Effector memory CD8-positive, alpha-beta T cell (primary cell): ENCODE results near the gene SLC6A17.

ENCODE experiments used
- ATAC-seq: fragments of 150-1000 bp; cut with Tn5 transposase; replicated peaks from 2 replicates; pipeline ENCODE4 v1.10.0; 2021; ENCODE audit warnings: mild to moderate bottlenecking, moderate library complexity
- DNase-seq, 3 experiments: peaks; one replicate each; pipeline ENCODE4 v3.0.0; 2021
- H3K27ac Mint-ChIP-seq, 2 donors: one replicate each; pipeline ENCODE4 v1.8.0; 2022; ENCODE audit warnings: mild to moderate bottlenecking in 2 of 2, mixed read lengths in 2 of 2, moderate library complexity in 2 of 2
- H3K27me3 Mint-ChIP-seq, 2 donors: one replicate each; pipeline ENCODE4 v1.8.0; 2022; ENCODE audit warnings: mixed read lengths in 2 of 2
- H3K36me3 Mint-ChIP-seq: one replicate; pipeline ENCODE4 v1.8.0; 2022; ENCODE audit warnings: mild to moderate bottlenecking, moderate library complexity, mixed read lengths; ENCODE audit not compliant: insufficient read depth
- H3K4me1 Mint-ChIP-seq, 2 donors: one replicate each; pipeline ENCODE4 v1.8.0; 2022; ENCODE audit warnings: low read depth in 2 of 2, mixed read lengths in 2 of 2
- H3K4me3 Mint-ChIP-seq, 2 donors: one replicate each; pipeline ENCODE4 v1.8.0; 2022; ENCODE audit warnings: mild to moderate bottlenecking in 2 of 2, mixed read lengths in 2 of 2, moderate library complexity in 2 of 2
- H3K9me3 Mint-ChIP-seq, 2 donors: one replicate each; pipeline ENCODE4 v1.8.0; 2022; ENCODE audit warnings: mixed read lengths in 2 of 2

SLC6A17 gene

GRCh38 chr1:110120960-110121561 is 29.2 kb upstream of the SLC6A17 start:
- Mint-ChIP-seq H3K9me3 (peaks cover 7 to 11% of the 10 kb centered on the region in 2 donors), H3K4me1 (peaks cover 3 to 12% of the 10 kb centered on the region in 2 donors), H3K4me3 (no peak overlapping the region), H3K27ac (peak overlapping the region; percentile 89 to 90), H3K27me3 (peaks cover 44 to 78% of the 10 kb centered on the region in 2 donors), H3K36me3 (peaks cover 16% of the 10 kb centered on the region)
- no peak for ATAC-seq
- no peak for DNase-seq

- Mint-ChIP-seq H3K9me3 (peaks cover 7 to 11% of the 10 kb centered on the region in 2 donors), H3K4me1 (peaks cover 3 to 9% of the 10 kb centered on the region in 2 donors), H3K27me3 (peaks cover 40 to 81% of the 10 kb centered on the region in 2 donors), H3K27ac (no peak overlapping the region), H3K4me3 (no peak overlapping the region), H3K36me3 (peaks cover 16% of the 10 kb centered on the region)
- no peak for ATAC-seq
- DNase-seq = no peak
Observed at GRCh38 chr1:110123224-110123623, 27.1 kb upstream of the SLC6A17 start.

DNA sequence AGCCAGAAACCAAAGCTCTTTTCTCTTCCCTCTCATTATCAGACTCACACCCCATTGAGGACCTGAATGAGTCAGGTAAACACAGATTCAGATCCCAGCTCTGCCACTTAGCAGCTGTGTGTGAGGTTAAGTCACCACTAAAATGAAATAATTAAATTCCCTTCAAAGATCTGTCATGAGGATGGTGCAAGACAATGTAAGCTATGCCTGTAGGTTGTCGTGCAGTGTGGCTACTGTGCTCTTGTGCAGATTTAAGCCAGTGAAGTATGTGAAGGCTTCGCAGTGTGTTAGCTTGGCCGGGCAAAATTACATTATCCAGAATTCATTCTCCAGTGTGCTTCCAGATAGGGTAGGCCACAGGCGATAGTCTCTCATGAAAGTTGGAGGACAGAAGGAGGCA is 24.5 kb upstream of the SLC6A17 start:
- no peak overlapping the region for H3K4me3 Mint-ChIP-seq
- peaks cover 1 to 4% of the 10 kb centered on the region in 2 donors for H3K9me3 Mint-ChIP-seq
- no peak for DNase-seq
- H3K36me3 Mint-ChIP-seq = peaks cover 5% of the 10 kb centered on the region
- ATAC-seq = no peak
- no peak overlapping the region for H3K27ac Mint-ChIP-seq
- H3K4me1 Mint-ChIP-seq = peaks cover 0 to 5% of the 10 kb centered on the region in 2 donors
- H3K27me3 Mint-ChIP-seq = peaks cover 40 to 89% of the 10 kb centered on the region in 2 donors

- Mint-ChIP-seq H3K27ac (no peak overlapping the region), H3K4me3 (no peak overlapping the region), H3K27me3 (peaks cover 51 to 96% of the 10 kb centered on the region in 2 donors), H3K36me3 (no peaks in the 10 kb centered on the region), H3K9me3 (no peaks in the 10 kb centered on the region), H3K4me1 (no peaks in the 10 kb centered on the region)
- ATAC-seq (no peak), DNase-seq (no peak)
Observed at GRCh38 chr1:110130113-110130591, 20.1 kb upstream of the SLC6A17 start.

- no peaks in the 10 kb centered on the region for H3K36me3 Mint-ChIP-seq
- no peak for ATAC-seq
- H3K4me1 Mint-ChIP-seq = no peaks in the 10 kb centered on the region
- DNase-seq = no peak
- H3K27ac Mint-ChIP-seq = no peak overlapping the region
- H3K9me3 Mint-ChIP-seq = no peaks in the 10 kb centered on the region
- peaks cover 52 to 96% of the 10 kb centered on the region in 2 donors for H3K27me3 Mint-ChIP-seq
- no peak overlapping the region for H3K4me3 Mint-ChIP-seq
Observed at GRCh38 chr1:110130989-110131388, 19.3 kb upstream of the SLC6A17 start.

DNA sequence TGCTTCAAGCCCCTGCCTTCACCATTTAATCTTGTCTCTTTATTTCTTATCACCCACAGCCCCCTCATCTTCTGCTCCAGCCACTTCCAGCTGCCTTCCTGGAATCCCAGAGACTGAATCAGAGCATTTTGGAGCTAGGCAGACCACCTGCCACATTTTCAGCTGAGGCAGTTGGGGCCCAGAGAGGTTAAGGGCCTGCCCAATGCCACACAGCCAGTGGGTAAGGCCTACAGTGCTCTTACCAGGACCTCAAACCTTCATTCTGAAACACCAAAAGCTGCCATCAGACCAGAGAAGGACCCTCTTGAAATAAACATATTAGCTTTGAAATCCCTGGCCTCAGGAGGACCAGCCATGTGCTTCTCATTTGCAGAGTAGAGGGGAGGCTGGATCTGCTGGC is 17.6 kb upstream of the SLC6A17 start:
- ATAC-seq (no peak), DNase-seq (no peak)
- H3K9me3 Mint-ChIP-seq = no peaks in the 10 kb centered on the region
- H3K4me1 Mint-ChIP-seq = peaks cover 5 to 7% of the 10 kb centered on the region in 2 donors
- no peak overlapping the region for H3K27ac Mint-ChIP-seq
- H3K4me3 Mint-ChIP-seq = no peak overlapping the region
- H3K36me3 Mint-ChIP-seq = no peaks in the 10 kb centered on the region
- peaks cover 60 to 96% of the 10 kb centered on the region in 2 donors for H3K27me3 Mint-ChIP-seq

DNA sequence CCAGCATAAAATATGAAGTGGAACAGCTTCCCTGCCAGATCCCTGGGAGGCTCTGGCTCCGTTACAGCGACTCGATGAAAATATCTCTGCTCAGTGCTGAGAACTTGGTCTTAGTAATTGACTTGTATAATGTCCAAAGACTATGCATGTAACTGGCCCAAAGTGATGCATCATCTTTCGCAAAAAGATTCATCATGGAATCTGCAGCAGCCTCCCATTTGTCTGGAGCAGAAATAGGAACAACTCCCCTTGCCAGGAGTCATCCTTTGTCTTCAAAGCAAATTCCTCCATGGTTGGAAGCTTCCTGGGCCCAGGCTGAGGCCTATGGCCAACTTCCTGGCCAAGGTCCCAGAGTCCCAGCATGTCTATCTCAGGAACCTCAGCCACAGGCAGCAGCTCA is 16.9 kb upstream of the SLC6A17 start:
- DNase-seq (no peak), ATAC-seq (no peak)
- Mint-ChIP-seq H3K4me3 (no peak overlapping the region), H3K27ac (no peak overlapping the region), H3K4me1 (peaks cover 5 to 7% of the 10 kb centered on the region in 2 donors), H3K36me3 (no peaks in the 10 kb centered on the region), H3K27me3 (peaks cover 61 to 96% of the 10 kb centered on the region in 2 donors), H3K9me3 (no peaks in the 10 kb centered on the region)

- DNase-seq (no peak), ATAC-seq (no peak)
- Mint-ChIP-seq H3K4me3 (no peak overlapping the region), H3K27me3 (peaks cover 68 to 96% of the 10 kb centered on the region in 2 donors), H3K4me1 (peaks cover 5 to 7% of the 10 kb centered on the region in 2 donors), H3K36me3 (no peaks in the 10 kb centered on the region), H3K27ac (no peak overlapping the region), H3K9me3 (no peaks in the 10 kb centered on the region)
Observed at GRCh38 chr1:110134050-110134595, 16.2 kb upstream of the SLC6A17 start.

- no peak overlapping the region for H3K4me3 Mint-ChIP-seq
- ATAC-seq = no peak
- H3K27ac Mint-ChIP-seq = no peak overlapping the region
- no peaks in the 10 kb centered on the region for H3K9me3 Mint-ChIP-seq
- DNase-seq = no peak
- peaks cover 5 to 7% of the 10 kb centered on the region in 2 donors for H3K4me1 Mint-ChIP-seq
- H3K36me3 Mint-ChIP-seq = no peaks in the 10 kb centered on the region
- H3K27me3 Mint-ChIP-seq = peaks cover 76 to 92% of the 10 kb centered on the region in 2 donors
Observed at GRCh38 chr1:110135246-110135645, 15.0 kb upstream of the SLC6A17 start.

- Mint-ChIP-seq H3K27me3 (peaks cover 75 to 92% of the 10 kb centered on the region in 2 donors), H3K9me3 (no peaks in the 10 kb centered on the region)
Observed at GRCh38 chr1:110135666-110136065, 14.6 kb upstream of the SLC6A17 start.

GRCh38 chr1:110136911-110137310 is 13.4 kb upstream of the SLC6A17 start:
- H3K4me3 Mint-ChIP-seq = no peak overlapping the region
- peaks cover 5 to 7% of the 10 kb centered on the region in 2 donors for H3K4me1 Mint-ChIP-seq
- DNase-seq = no peak
- no peaks in the 10 kb centered on the region for H3K36me3 Mint-ChIP-seq
- H3K27ac Mint-ChIP-seq = no peak overlapping the region
- ATAC-seq = no peak
- peaks cover 75 to 94% of the 10 kb centered on the region in 2 donors for H3K27me3 Mint-ChIP-seq
- H3K9me3 Mint-ChIP-seq = no peaks in the 10 kb centered on the region

More at GRCh38 chr1:110135666-110136065, 14.6 kb upstream of the SLC6A17 start:
- Mint-ChIP-seq H3K4me1 (peaks cover 5 to 7% of the 10 kb centered on the region in 2 donors), H3K27ac (no peak overlapping the region), H3K4me3 (no peak overlapping the region), H3K36me3 (no peaks in the 10 kb centered on the region)
- ATAC-seq (no peak), DNase-seq (no peak)

- Mint-ChIP-seq H3K36me3 (no peaks in the 10 kb centered on the region), H3K4me3 (no peak overlapping the region), H3K9me3 (no peaks in the 10 kb centered on the region), H3K27ac (no peak overlapping the region), H3K4me1 (peaks cover 5 to 7% of the 10 kb centered on the region in 2 donors), H3K27me3 (peaks cover 77 to 85% of the 10 kb centered on the region in 2 donors)
- no peak for ATAC-seq
- no peak for DNase-seq
Observed at GRCh38 chr1:110138956-110139355, 11.3 kb upstream of the SLC6A17 start.

GRCh38 chr1:110144366-110144765 is 5.9 kb upstream of the SLC6A17 start:
- Mint-ChIP-seq H3K27me3 (peaks cover 24 to 40% of the 10 kb centered on the region in 2 donors), H3K4me1 (no peaks in the 10 kb centered on the region)
- ATAC-seq = no peak

DNA sequence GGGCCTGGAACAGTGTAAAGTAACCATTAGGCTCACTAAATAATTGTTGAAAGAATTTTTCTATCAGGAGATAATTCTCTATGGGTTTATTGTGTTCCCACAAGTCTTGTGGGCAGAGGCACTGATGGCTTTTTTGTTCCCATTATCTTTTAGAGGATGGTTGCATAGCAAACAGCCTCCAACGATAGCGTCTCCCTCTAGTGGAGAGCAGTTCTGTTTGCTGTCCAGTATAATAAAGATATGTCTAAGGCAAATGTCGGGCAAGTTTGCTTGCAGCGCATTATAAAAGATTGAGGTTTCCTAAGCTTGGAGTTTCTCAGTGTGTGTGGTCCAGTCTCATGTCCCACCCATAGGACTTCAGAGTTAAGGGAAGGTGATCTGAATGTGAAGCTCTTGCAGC is 1.3 kb upstream of the SLC6A17 start:
- Mint-ChIP-seq H3K27me3 (peaks cover 24 to 32% of the 10 kb centered on the region in 2 donors), H3K4me1 (peaks cover 0 to 2% of the 10 kb centered on the region in 2 donors), H3K27ac (no peak overlapping the region), H3K36me3 (no peaks in the 10 kb centered on the region), H3K4me3 (no peak overlapping the region), H3K9me3 (no peaks in the 10 kb centered on the region)
- ATAC-seq (no peak), DNase-seq (no peak)

More at GRCh38 chr1:110144366-110144765, 5.9 kb upstream of the SLC6A17 start:
- no peak for DNase-seq
- no peak overlapping the region for H3K27ac Mint-ChIP-seq
- no peaks in the 10 kb centered on the region for H3K9me3 Mint-ChIP-seq
- no peak overlapping the region for H3K4me3 Mint-ChIP-seq
- no peaks in the 10 kb centered on the region for H3K36me3 Mint-ChIP-seq
